HL-60 (cell line): Measurements from ENCODE around the gene LRFN5.

Source experiments
- DNase-seq, 2 experiments: peaks; one replicate each; pipeline ENCODE4 v3.0.0-alpha.2; 2010 to 2020; ENCODE audit warnings: low read depth in 1 of 2, low spot score in 1 of 2
- H3K27ac ChIP-seq: fragments of 250-450 bp; sonication (Bioruptor Pico); replicated peaks from 2 replicates; pipeline ENCODE4 v1.5.1; 2020; ENCODE audit warnings: mild to moderate bottlenecking, moderate library complexity
- H3K27me3 ChIP-seq: fragments of 250-450 bp; sonication (Bioruptor Pico); 2 replicates; pipeline ENCODE4 v1.5.1; 2021; ENCODE audit warnings: mild to moderate bottlenecking, moderate library complexity; ENCODE audit not compliant: insufficient read depth, poor library complexity, severe bottlenecking
- H3K4me3 ChIP-seq: replicated peaks from 2 replicates; pipeline ENCODE4 v1.5.1; 2011; ENCODE audit warnings: mild to moderate bottlenecking, control low read depth, low read length; ENCODE audit not compliant: insufficient read depth
- GABPA ChIP-seq: IDR thresholded peaks from 2 replicates; pipeline ENCODE4 v1.6.1; 2012; ENCODE audit warnings: low read depth
- POLR2AphosphoS5 ChIP-seq: IDR thresholded peaks from 2 replicates; pipeline ENCODE4 v1.6.1; 2012; ENCODE audit warnings: low read depth
- SPI1 ChIP-seq: IDR thresholded peaks from 2 replicates; pipeline ENCODE4 v1.6.1; 2012; ENCODE audit warnings: low read depth, mild to moderate bottlenecking, borderline replicate concordance
- TF ChIP-seq, protein P1 (sequence below): IDR thresholded peaks from 2 replicates; pipeline ENCODE4 v1.6.1; 2012; ENCODE audit warnings: low read depth; ENCODE audit not compliant: insufficient replicate concordance
- TF ChIP-seq, protein P2 (sequence below): IDR thresholded peaks from one replicate; pipeline ENCODE4 v1.5.1; 2011; ENCODE audit warnings: low read length, control low read depth, inconsistent platforms; ENCODE audit not compliant: insufficient read depth

LRFN5 gene

GRCh38 chr14:41766772-41767171 is 160.1 kb downstream of the LRFN5 start:
- no peaks in the 10 kb centered on the region for H3K27me3 ChIP-seq
- TF ChIP-seq GABPA (no peak), SPI1 (no peak), POLR2AphosphoS5 (no peak)
- TF ChIP-seq, protein P1, sequence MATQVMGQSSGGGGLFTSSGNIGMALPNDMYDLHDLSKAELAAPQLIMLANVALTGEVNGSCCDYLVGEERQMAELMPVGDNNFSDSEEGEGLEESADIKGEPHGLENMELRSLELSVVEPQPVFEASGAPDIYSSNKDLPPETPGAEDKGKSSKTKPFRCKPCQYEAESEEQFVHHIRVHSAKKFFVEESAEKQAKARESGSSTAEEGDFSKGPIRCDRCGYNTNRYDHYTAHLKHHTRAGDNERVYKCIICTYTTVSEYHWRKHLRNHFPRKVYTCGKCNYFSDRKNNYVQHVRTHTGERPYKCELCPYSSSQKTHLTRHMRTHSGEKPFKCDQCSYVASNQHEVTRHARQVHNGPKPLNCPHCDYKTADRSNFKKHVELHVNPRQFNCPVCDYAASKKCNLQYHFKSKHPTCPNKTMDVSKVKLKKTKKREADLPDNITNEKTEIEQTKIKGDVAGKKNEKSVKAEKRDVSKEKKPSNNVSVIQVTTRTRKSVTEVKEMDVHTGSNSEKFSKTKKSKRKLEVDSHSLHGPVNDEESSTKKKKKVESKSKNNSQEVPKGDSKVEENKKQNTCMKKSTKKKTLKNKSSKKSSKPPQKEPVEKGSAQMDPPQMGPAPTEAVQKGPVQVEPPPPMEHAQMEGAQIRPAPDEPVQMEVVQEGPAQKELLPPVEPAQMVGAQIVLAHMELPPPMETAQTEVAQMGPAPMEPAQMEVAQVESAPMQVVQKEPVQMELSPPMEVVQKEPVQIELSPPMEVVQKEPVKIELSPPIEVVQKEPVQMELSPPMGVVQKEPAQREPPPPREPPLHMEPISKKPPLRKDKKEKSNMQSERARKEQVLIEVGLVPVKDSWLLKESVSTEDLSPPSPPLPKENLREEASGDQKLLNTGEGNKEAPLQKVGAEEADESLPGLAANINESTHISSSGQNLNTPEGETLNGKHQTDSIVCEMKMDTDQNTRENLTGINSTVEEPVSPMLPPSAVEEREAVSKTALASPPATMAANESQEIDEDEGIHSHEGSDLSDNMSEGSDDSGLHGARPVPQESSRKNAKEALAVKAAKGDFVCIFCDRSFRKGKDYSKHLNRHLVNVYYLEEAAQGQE: no peak
- TF ChIP-seq, protein P2, sequence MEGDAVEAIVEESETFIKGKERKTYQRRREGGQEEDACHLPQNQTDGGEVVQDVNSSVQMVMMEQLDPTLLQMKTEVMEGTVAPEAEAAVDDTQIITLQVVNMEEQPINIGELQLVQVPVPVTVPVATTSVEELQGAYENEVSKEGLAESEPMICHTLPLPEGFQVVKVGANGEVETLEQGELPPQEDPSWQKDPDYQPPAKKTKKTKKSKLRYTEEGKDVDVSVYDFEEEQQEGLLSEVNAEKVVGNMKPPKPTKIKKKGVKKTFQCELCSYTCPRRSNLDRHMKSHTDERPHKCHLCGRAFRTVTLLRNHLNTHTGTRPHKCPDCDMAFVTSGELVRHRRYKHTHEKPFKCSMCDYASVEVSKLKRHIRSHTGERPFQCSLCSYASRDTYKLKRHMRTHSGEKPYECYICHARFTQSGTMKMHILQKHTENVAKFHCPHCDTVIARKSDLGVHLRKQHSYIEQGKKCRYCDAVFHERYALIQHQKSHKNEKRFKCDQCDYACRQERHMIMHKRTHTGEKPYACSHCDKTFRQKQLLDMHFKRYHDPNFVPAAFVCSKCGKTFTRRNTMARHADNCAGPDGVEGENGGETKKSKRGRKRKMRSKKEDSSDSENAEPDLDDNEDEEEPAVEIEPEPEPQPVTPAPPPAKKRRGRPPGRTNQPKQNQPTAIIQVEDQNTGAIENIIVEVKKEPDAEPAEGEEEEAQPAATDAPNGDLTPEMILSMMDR: no peak

GRCh38 chr14:41773536-41774279 is 167.0 kb downstream of the LRFN5 start:
- DNase-seq: no peak
- no peak overlapping the region for H3K4me3 ChIP-seq
- no peak overlapping the region for H3K27ac ChIP-seq
- no peak for TF ChIP-seq SPI1
- TF ChIP-seq, protein P1: no peak
- TF ChIP-seq GABPA: no peak
- TF ChIP-seq, protein P2: no peak
- no peak for TF ChIP-seq POLR2AphosphoS5
- no peaks in the 10 kb centered on the region for H3K27me3 ChIP-seq

More at GRCh38 chr14:41766772-41767171, 160.1 kb downstream of the LRFN5 start:
- Histone ChIP-seq H3K4me3 (no peak overlapping the region), H3K27ac (no peak overlapping the region)
- no peak for DNase-seq

DNA sequence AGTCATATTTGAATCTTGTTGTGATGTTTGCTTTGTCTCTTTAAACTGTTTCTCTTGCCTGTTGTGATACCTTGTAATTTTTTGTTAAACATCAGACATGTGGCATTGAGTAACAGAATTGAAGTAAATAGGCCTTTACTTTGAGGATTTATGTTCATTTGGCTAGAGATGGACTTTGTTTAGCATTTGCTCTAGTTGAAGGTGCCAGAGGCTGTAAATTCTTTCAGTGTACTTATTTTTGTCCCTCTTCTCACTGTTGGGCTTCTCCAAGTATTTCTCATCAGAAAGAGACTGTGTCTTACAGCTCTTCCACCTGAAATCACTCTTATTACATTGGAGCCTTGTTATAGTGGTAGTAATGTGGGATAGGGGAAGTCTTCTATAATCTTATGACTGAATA is 175.8 kb downstream of the LRFN5 start:
- TF ChIP-seq GABPA (no peak), SPI1 (no peak)
- TF ChIP-seq, protein P1: no peak
- TF ChIP-seq, protein P2: no peak
- no peaks in the 10 kb centered on the region for H3K27me3 ChIP-seq
- H3K4me3 ChIP-seq: no peak overlapping the region
- DNase-seq: no peak
- no peak overlapping the region for H3K27ac ChIP-seq
